ENCODE results near the gene NABP1.

DNA sequence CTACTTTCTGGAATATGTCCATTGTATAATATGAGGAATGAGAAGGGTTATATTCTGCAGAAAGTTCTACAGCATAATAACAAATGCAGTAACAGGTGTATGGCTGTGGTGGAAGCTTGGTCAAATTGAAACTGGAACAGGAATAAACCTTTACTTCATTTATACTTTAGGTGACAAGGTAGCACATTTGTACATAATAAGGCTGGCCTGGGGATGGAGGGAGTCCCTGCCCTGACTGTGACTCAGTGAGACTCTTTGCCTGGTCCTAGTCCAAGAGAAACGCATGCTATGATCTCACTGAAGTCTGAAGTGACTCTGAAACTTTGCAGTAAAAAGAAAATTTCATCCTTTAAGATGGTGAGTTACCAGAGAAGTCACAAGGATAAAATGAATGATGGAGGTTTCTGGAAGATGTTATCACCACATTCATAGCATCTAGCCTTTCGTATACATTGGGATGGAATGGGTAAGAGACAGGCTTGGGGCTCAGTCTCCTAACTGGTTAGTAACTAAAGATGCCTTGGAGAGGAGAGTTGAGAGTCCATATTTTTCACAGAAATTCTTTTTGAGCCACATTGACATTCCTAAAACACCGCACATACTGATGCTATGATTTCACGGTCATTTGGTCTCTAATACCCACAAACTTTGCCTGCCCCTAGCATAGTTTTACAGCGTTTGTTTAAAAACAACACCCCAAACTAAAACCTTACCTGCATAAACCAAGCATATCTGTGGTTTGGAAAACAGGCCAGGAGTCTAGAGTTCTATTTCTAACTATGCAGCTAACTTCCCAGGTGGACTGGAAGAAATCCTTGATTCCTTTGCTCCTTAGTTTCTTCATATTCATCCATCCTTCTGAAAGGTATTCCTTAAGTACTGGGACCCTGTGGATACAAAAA, 42.4 kb upstream of the NABP1 start:
- TF ChIP-seq, protein P1, sequence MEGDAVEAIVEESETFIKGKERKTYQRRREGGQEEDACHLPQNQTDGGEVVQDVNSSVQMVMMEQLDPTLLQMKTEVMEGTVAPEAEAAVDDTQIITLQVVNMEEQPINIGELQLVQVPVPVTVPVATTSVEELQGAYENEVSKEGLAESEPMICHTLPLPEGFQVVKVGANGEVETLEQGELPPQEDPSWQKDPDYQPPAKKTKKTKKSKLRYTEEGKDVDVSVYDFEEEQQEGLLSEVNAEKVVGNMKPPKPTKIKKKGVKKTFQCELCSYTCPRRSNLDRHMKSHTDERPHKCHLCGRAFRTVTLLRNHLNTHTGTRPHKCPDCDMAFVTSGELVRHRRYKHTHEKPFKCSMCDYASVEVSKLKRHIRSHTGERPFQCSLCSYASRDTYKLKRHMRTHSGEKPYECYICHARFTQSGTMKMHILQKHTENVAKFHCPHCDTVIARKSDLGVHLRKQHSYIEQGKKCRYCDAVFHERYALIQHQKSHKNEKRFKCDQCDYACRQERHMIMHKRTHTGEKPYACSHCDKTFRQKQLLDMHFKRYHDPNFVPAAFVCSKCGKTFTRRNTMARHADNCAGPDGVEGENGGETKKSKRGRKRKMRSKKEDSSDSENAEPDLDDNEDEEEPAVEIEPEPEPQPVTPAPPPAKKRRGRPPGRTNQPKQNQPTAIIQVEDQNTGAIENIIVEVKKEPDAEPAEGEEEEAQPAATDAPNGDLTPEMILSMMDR (conservative IDR thresholded peaks at IDR 0.05 in 1 of 2, IDR thresholded peaks at IDR 0.05 in 1 of 2; ENCODE audit: extremely low read depth in 1 of 2, insufficient read depth in 1 of 2, low read depth in 1 of 2, low read length in 2 of 2), result no peak
- no peak for TF ChIP-seq EZH2 (IDR thresholded peaks at IDR 0.05; ENCODE audit: borderline replicate concordance, low read length)
